AG09309 (cell line): ENCODE results near the gene TCAIM.
"Not testable (repeated sequence)": the region's sequence is repeated elsewhere in the genome, so short reads cannot be mapped to it uniquely, and the experiment has no call there.

Source experiments
- DNase-seq: peaks from one replicate; pipeline ENCODE4 v3.0.0-alpha.2; 2010; ENCODE audit warnings: low read depth
- H3K4me3 ChIP-seq: 2 replicates; pipeline ENCODE4 v1.5.1; 2011; ENCODE audit warnings: mild to moderate bottlenecking, low read depth, low read length, moderate library complexity; ENCODE audit not compliant: control insufficient read depth
- TF ChIP-seq, protein P1 (sequence below): IDR thresholded peaks from 2 replicates; pipeline ENCODE4 v1.5.1; 2011; ENCODE audit warnings: mild to moderate bottlenecking, low read depth, low read length, inconsistent platforms; ENCODE audit not compliant: insufficient read depth, control insufficient read depth; ENCODE audit errors: missing control alignments

Gene TCAIM

DNA sequence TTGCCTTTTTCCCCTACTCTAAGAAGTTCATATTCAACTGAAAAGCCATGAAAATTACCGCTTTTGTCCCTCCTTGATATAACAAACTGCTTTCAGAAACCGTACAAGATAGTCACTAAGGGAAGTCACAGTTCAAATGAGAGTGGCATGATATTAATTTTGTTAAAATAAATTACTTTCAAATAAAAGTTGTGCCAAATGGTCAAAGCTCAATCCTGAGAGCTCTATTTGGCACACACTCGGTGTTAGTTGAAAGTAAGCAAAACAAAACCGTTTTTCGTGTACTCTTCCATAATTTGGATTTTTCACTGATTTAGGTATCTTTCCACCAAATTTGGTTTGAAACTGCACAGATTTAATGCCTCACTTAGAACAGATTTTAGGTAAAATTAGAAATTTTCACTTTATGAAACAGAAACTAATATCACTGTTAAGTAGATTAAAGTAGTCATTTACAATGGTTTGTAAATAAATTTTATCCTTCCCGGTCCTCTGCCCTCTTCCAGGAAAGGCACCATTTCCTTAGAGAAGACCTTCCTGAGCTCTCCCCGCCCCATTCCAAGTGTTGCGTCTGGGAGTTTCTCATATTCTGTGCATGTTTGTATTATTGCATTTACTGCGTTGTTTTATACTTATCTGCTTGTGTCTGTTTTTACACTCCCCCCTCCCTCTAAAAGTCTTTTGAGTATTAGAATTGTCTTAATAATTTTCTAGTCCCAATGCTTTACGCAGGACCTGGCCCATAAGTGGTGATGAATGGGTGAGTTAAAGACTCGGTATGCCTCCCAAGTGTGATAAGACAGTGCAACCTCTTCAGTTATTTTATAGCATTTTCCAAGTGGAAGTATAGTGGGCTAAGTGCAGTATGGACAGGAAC is 853 bp downstream of the TCAIM start:
- no peak for DNase-seq
- TF ChIP-seq, protein P1, sequence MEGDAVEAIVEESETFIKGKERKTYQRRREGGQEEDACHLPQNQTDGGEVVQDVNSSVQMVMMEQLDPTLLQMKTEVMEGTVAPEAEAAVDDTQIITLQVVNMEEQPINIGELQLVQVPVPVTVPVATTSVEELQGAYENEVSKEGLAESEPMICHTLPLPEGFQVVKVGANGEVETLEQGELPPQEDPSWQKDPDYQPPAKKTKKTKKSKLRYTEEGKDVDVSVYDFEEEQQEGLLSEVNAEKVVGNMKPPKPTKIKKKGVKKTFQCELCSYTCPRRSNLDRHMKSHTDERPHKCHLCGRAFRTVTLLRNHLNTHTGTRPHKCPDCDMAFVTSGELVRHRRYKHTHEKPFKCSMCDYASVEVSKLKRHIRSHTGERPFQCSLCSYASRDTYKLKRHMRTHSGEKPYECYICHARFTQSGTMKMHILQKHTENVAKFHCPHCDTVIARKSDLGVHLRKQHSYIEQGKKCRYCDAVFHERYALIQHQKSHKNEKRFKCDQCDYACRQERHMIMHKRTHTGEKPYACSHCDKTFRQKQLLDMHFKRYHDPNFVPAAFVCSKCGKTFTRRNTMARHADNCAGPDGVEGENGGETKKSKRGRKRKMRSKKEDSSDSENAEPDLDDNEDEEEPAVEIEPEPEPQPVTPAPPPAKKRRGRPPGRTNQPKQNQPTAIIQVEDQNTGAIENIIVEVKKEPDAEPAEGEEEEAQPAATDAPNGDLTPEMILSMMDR: no peak
- H3K4me3 ChIP-seq: peak overlapping the region; percentile 97

DNA sequence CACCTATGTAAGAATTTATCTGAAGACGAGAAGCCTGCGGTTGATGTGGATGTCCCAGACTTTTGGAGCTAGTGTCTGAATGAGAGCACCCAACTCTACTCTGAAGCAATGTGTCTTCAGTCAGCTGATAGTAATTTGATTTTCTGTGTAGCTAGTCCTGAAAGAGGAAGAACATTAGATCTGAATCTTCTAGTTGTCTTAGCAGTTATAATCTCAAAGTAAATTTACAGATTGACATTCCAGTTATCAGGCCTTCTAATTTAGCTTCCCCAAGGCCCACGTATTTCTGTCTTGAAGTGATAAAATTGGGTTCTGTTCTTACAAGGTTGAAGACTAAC is 1.5 kb downstream of the TCAIM start:
- no peak for DNase-seq
- TF ChIP-seq, protein P1: no peak
- H3K4me3 ChIP-seq: no peak overlapping the region

- DNase-seq: peak; percentile 35
- no peak overlapping the region for H3K4me3 ChIP-seq
- TF ChIP-seq, protein P1: no peak
These were observed 3.7 kb downstream of the TCAIM start for GRCh38 chr3:44342176-44342790.

GRCh38 chr3:44343421-44343820 is 4.9 kb downstream of the TCAIM start:
- DNase-seq: no peak

DNA sequence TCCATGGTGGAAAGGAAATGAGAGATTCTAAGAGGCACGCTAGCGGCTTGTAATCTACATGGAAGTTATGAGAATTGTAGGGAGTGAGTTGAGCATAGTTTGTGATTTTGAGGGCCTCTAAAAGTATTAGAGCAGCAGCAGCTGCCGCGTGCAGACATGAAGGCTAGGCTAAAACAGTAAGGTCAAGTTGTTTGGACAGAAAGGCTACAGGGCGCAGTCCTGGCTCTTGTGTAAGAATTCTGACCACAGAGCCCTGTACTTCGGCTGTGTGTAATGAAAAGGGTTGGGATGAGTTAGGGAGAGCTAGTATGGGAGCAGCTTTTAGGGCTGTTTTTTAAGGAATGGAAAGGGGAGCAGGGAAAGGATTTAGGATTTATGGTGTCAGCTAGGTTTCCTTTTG is 8.0 kb downstream of the TCAIM start:
- DNase-seq, H3K4me3 ChIP-seq: not testable (repeated sequence)

More at GRCh38 chr3:44343421-44343820, 4.9 kb downstream of the TCAIM start:
- TF ChIP-seq, protein P1: no peak
- H3K4me3 ChIP-seq: no peak overlapping the region

- H3K4me3 ChIP-seq: no peak overlapping the region
- no peak for DNase-seq
- TF ChIP-seq, protein P1: no peak
These were observed 10.4 kb downstream of the TCAIM start for GRCh38 chr3:44348993-44349392.

GRCh38 chr3:44353355-44353924 is 14.9 kb downstream of the TCAIM start:
- DNase-seq: no peak
- no peak overlapping the region for H3K4me3 ChIP-seq
- TF ChIP-seq, protein P1: no peak
